ENCODE measurements around the gene GNB2. TPM values are rescaled to one million over a fixed set of nuclear protein-coding genes. Genes with fewer than 3 reads are reported as not detected.

The GNB2 gene
- total RNA-seq, result 100 to 1,000 TPM in 8 of 9 donors, 10 to 100 TPM in 1; 54.1 to 365 (median 279) TPM
- 100 to 1,000 TPM; 105 to 139 (median 105) TPM for polyA plus RNA-seq
- long read RNA-seq, donor 1, transcript GNB2-202 (9 exons, 1,524 nt), result minor isoform, 10 of 68 reads
- long read RNA-seq, donor 1, transcript GNB2-201 (10 exons, 1,878 nt), result major isoform, 36 of 68 reads
- long read RNA-seq, donor 1, partial matches to known transcripts, result 21 of 68 reads
- long read RNA-seq, donor 1, other reads (novel, unspliced or antisense), result 0 of 68 reads
- long read RNA-seq, donor 2, transcript GNB2-202 (9 exons, 1,524 nt), result minor isoform, 8 of 79 reads
- long read RNA-seq, donor 2, transcript GNB2-201 (10 exons, 1,878 nt), result major isoform, 49 of 79 reads
- long read RNA-seq, donor 2, partial matches to known transcripts, result 19 of 79 reads
- long read RNA-seq, donor 2, other reads (novel, unspliced or antisense), result 0 of 79 reads
- long read RNA-seq, donor 3, transcript GNB2-201 (10 exons, 1,878 nt), result major isoform, 29 of 34 reads
- long read RNA-seq, donor 3, partial matches to known transcripts, result 0 of 34 reads
- long read RNA-seq, donor 3, other reads (novel, unspliced or antisense), result 0 of 34 reads
- long read RNA-seq, donor 4, partial matches to known transcripts, result 13 of 26 reads
- long read RNA-seq, donor 4, other reads (novel, unspliced or antisense), result 5 of 26 reads
- long read RNA-seq, donor 5, transcript GNB2-201 (10 exons, 1,878 nt), result major isoform, 179 of 249 reads
- long read RNA-seq, donor 5, partial matches to known transcripts, result 45 of 249 reads
- long read RNA-seq, donor 5, other reads (novel, unspliced or antisense), result 18 of 249 reads
- long read RNA-seq, donor 6, partial matches to known transcripts, result 13 of 43 reads
- long read RNA-seq, donor 6, other reads (novel, unspliced or antisense), result 29 of 43 reads
- long read RNA-seq, donor 7, transcript GNB2-201 (10 exons, 1,878 nt), result major isoform, 26 of 49 reads
- long read RNA-seq, donor 7, partial matches to known transcripts, result 18 of 49 reads
- long read RNA-seq, donor 7, other reads (novel, unspliced or antisense), result 0 of 49 reads
- long read RNA-seq, donor 8, transcript GNB2-201 (10 exons, 1,878 nt), result major isoform, 109 of 124 reads
- long read RNA-seq, donor 8, transcript GNB2-202 (9 exons, 1,524 nt), result minor isoform, 8 of 124 reads
- long read RNA-seq, donor 8, partial matches to known transcripts, result 0 of 124 reads
- long read RNA-seq, donor 8, other reads (novel, unspliced or antisense), result 6 of 124 reads
- long read RNA-seq, donor 9, transcript GNB2-201 (10 exons, 1,878 nt), result major isoform, 32 of 34 reads
- long read RNA-seq, donor 9, partial matches to known transcripts, result 0 of 34 reads
- long read RNA-seq, donor 9, other reads (novel, unspliced or antisense), result 0 of 34 reads
- long read RNA-seq, donor 10, transcript GNB2-201 (10 exons, 1,878 nt), result major isoform, 33 of 36 reads
- long read RNA-seq, donor 10, partial matches to known transcripts, result 0 of 36 reads
- long read RNA-seq, donor 10, other reads (novel, unspliced or antisense), result 0 of 36 reads

DNA sequence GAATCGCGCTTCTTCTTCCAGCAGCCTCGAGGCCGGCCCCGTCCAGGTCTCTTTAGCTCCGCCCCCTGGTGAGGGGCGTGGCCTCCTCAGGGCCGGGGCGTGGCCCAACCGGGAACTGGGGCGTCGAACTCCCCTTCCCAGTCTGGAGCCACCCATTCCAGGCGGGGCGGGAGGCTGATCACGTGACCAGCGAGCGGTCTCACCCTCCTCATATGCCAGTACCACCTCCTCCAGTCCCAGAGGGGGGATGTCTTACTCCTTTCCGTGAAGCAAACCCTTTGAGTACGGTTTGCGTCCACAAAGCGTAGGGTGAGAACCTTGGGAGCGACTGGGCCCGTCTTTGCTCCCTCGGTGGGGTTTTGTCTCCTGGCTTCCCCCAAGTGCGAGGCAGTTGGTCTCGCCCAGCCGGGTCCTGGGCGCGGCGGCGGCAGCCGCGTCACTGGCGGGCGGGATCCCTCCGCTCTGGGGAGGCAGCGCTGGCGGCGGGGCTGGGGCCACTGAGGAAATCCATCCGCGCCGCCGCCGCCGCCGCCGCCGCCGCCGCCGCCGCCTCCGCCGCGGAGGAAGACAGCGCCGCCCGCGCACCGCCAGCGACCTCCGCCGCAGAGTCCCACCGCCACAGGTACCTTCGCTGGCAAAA lies at the start of gene GNB2:
GNB2 (plus strand) TSS at position 439 of the 640 bp plus-strand sequence. CDS start 2,526 bp downstream, outside the sequence.
- H3K36me3 ChIP-seq (replicated peaks in 1 of 2), result peaks cover 0 to 21% of the 10 kb centered on the region in 2 donors
- intact Hi-C loops (cut with DNase I), result loop anchor here in 1 of 2 donors (5.0 kb wide), 1 partner anchor 46 kb away; no protein-coding TSS in a partner anchor
- peak; percentile 99 to 100 (median 99) for DNase-seq
- no peaks in the 10 kb centered on the region for H3K27me3 ChIP-seq
- H3K9me3 ChIP-seq (replicated peaks in 1 of 3), result no peaks in the 10 kb centered on the region
- H3K27ac ChIP-seq, result peak within 1 kb of the TSS; percentile 91 to 99 (median 97)
- H3K4me1 ChIP-seq (replicated peaks in 1 of 2), result peaks cover 0 to 14% of the 10 kb centered on the region in 2 donors
- 0% methylated on average over 2 to 64 of the region's 65 CpGs for WGBS, 4 donors
- H3K4me3 ChIP-seq, result peak within 1 kb of the TSS; percentile 49 to 94 (median 88)
- TF ChIP-seq POLR2A (IDR thresholded peaks at IDR 0.05), result peak; percentile 77 to 80
- peak in 1 of 6 experiments; percentile 23 for TF ChIP-seq CTCF (IDR thresholded peaks at IDR 0.05)

- DNase-seq, result no peak
- H3K9me3 ChIP-seq (replicated peaks in 1 of 3), result no peaks in the 10 kb centered on the region
- TF ChIP-seq CTCF (IDR thresholded peaks at IDR 0.05) (no peak), POLR2A (IDR thresholded peaks at IDR 0.05) (no peak)
- whole genome bisulfite sequencing, 4 donors, result 83 to 88% (median 86%) methylated on average over 15 of the region's 15 CpGs
- no peaks in the 10 kb centered on the region for H3K27me3 ChIP-seq
- peaks cover 5 to 7% of the 10 kb centered on the region in 2 donors for H3K4me1 ChIP-seq (replicated peaks in 1 of 2)
- intact Hi-C loops (cut with DNase I), result no loop called here
- no peak overlapping the region for H3K4me3 ChIP-seq
- H3K27ac ChIP-seq, result no peak overlapping the region
- H3K36me3 ChIP-seq (replicated peaks in 1 of 2), result no peaks in the 10 kb centered on the region
Measured at GRCh38 chr7:100623951-100624824, 49.4 kb upstream of the GNB2 start.

- H3K27me3 ChIP-seq, result no peaks in the 10 kb centered on the region
- intact Hi-C loops (cut with DNase I), result loop anchor here in 1 of 2 donors (5.0 kb wide), 1 partner anchor 46 kb away; the partner anchor contains the start of gene GNB2
- H3K9me3 ChIP-seq (replicated peaks in 1 of 3), result no peaks in the 10 kb centered on the region
- peak overlapping the region in 1 of 4 donors; percentile 21 for H3K4me3 ChIP-seq
- H3K4me1 ChIP-seq (replicated peaks in 1 of 2), result peaks cover 5 to 7% of the 10 kb centered on the region in 2 donors
- TF ChIP-seq CTCF (IDR thresholded peaks at IDR 0.05) (no peak), POLR2A (IDR thresholded peaks at IDR 0.05) (no peak)
- 9 to 23% (median 19%) methylated on average over 3 of the region's 3 CpGs for WGBS, 4 donors
- H3K36me3 ChIP-seq (replicated peaks in 1 of 2), result no peaks in the 10 kb centered on the region
- no peak overlapping the region for H3K27ac ChIP-seq
- no peak for DNase-seq
Measured at GRCh38 chr7:100626055-100626454, 47.5 kb upstream of the GNB2 start.
